Measurements from ENCODE around the gene IMPDH1.

The IMPDH1 gene

DNA sequence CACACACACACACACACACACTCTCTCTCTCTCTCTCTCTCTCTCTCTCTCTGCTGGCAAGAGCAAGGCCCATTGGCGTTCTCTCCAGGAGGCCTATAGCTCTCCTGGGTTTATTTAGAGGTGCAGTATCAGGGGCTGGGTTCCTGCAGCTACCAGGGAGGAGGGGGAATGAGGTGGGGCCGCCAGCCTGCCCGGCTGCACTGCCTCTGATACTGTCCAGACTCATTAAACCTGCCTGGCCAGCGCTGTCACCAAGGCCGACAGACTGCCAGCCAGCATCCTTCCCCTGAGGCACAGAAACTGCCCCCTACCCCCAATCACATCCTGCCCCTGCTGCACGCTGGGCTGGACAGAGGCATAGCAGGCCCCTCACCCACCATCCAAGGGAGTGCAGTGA is 52.6 kb downstream of the IMPDH1 start:
- no peak for DNase-seq

DNA sequence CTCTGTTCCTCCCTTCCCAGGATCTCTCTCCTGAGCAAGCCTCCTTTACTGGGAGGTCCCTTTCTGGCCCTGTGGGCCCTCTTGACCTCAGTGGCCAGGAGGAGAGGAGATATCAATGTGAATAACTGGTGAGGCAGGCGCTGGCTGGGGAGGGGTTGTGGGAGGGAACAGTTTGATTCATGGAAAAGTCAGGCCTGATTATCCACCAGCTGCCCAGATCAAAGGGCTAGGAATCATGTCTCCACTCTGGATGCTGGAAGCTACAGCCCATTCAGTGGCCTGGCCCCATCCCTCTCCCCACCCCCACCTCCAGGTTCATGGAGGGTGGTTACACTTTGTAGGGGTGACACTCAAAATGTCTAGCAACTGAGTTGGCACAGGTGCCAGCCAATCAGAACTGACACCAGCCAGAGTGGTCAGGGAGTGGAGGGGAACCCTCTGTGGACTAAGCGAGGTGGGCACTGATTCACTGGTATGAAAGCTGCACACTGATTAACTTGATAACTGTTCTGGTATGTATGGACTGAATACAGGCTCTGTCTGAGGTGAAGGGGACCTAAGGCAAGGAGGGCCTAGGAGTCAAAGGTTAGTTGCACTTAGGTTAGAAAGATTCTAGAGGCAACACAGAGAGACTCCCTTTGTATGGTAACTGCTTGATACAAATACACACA is 53.1 kb downstream of the IMPDH1 start:
- no peak for DNase-seq

DNA sequence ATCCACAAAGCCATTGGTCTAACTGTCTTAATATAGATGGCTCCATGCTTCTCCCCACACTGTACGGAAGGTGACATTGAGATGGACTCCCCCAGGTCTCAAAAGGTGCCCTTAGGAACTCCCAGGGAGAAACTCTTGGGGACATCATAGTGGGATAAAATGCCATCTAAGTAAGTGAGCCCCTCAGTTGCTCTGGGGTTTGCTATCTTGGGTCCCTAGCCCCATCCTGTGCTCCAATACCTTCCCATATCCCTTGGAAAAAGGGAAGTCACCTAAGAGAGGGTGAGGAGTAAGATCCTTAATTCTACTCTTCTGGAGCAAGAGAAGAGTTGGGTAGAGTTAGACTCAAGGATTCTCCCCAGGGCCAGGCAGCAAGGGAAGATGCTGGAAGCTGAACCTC is 56.2 kb downstream of the IMPDH1 start:
- no peak for DNase-seq

DNA sequence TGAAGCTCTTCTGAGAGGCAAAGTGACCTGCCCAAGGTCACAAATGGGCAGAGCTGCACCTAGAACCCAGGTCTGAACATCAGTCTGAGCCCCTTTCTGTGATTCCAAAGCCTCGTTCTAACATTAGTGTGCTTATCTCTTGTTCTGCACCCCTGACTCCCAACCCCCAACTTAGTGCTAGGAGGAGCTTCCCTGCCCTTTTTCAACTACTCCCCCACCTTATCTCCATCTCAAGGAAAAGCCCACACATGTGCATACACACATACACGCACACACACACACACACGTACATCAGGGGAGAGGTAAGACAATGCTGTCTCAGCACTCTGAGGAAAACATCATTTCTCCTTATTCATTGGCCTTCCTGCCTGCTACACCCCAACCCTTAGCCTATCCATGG is 56.6 kb downstream of the IMPDH1 start:
- DNase-seq = no peak

DNA sequence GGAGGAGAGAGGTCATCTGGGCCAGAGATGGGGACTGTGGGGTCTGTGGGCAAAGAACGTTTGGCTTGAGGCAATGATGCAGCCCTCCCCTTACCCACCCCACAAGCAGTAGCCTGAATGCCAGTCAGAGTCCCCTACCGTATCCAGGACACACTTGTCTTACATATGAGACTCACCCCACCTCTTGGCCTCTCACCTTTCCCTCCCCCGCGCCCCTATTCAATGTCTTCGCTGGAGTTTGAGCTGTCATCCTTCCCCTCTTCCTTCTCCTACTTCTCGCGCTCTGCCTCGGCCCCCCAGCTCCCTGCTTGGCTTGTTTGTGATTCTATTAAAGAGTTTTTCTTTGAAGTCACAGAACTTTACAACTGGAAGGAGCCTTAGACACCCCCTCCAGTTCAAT is 57.1 kb downstream of the IMPDH1 start:
- no peak for DNase-seq

DNA sequence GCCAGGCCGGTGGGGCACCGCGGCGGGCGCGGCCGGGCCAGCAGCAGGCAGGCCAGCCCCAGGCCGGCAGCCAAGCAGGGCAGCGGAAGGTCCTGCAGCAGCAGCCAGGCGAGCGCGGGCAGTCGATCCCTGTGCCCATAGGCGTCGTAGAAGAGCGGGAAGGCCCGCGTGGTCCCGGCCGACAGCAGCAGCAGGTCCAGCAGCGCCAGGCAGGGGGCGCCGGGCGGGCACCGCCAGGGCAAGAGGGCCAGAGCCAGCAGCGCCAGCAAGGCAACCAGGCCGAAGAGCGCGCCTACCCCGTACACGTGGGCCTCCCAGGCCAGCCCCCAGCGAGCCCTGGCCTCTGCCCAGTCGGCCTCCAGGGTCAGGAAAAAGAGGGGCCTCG is 57.6 kb downstream of the IMPDH1 start:
- DNase-seq = no peak

DNA sequence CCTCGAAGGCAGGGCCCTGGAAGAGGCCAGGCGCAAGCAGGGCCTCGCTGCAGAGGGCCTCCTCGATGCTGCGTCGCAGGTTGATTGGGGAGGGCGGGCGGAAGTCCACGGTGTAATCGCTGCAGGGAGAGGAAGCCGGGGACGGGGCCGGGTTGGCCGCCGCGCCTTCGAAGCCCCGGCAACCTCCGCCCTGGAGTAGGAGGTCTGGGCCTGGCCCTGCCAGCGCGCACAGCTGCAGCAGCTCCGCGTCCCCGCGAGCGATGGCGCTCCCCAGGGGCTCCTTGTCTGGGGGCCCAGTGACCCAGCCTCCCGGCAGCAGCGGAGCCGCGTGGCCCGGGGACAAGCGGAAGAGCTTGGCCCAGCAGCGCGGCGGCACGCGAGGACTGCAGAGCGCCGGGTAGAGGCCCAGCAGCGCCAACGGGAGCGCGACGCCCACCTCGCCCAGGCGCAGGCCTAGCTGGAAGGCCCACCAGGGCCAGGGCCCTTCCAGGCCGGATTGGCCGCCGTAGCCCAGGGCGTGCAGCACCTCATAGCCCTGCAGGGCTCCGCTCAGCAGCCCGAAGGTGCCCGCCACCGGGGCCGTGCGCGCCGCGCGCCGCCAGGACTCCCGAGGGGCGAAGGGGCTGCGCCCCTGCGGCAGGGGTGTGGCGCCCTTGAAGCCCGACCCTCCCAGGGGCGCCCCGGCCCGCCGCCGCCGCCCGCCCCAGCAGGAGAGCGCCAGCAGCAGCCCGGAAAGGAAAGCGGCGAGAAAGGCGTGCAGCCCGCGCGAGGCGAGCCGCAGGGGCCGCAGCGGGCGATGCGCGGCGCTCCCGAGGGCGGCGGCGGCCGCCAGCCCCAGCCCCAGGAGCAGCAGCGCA is 58.3 kb downstream of the IMPDH1 start:
- no peak for DNase-seq

DNA sequence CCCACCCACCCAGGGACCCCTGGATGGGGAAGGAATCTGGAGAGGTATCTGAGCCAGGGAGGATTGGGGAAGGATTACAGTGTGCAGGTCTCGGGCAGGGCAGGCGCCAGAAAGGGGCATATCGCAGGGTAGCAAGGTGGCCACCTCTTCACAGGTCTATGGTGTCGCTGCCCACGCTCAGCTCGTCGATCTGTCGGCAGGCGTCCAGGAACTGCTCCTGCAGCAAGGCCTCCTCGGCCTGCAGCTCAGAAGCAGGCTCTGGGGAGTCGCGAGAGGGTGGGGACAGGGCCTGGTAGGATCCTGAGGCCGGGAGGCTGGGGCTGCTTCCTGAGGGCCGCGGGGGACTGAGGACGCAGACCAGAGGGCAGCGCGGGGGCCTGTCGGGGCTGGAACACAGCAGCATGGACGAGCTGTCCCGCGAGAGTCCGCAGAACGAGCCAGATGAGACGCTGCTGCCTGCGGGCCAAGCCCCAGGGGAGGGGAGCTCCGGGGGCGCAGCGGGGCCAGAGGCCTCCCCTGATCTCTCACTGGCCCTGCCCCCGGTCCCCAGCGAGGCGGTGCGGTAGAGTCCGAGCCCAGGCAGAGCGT is 59.0 kb downstream of the IMPDH1 start:
- no peak for DNase-seq

DNA sequence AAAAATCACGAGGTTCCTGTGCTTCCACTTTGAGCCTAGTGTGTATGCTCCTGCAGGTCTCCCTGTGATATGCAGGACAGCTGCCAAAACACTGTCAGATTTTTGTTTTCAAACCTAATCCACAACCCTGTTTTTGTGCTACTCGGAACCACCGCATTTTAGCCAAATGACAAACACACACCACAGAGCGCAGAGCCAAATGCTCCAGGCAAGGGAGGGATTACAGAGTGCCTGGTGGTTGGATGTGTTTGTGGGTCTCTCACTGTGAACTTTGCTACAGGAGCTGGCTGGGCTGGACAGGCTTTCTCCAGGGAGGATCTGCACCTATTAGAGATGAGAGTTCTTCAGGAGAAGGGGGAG is 60.3 kb downstream of the IMPDH1 start:
- DNase-seq = no peak

DNA sequence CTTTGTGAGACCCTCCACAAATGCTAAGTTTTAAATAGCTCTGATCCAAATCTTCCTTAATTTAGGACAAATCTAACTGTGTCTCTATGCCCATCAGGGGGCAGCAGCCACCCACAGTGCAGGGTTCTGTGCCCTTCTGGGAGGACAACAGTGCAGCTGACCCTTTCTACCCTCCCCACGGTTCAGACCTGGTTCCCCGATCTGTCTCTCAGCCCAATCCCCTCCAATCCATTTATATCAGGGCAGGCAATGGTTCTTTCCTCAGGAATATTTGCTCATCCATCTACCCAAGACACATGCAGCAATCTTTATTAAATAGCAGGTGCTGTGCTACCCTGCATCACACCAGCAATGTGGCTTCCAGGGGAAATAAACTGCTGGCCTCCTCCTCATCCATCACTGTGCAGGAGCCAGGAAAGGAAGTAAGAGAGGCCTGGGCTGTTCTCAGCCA is 62.1 kb downstream of the IMPDH1 start:
- no peak for DNase-seq

DNA sequence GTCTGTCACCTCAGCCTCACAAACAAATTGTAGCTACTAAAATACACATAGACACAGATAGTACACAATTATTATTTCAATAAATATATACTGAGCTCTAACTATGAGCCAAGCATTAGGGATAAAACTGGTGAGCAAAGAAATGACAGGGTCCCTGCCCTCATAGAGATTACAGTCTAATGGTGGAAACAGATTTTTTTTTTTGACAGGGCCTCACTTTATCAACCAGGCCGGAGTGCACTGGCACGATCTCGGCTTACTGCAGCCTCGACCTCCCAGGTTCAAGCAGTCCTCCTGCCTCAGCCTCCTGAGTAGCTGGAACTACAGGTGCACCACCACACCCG is 65.4 kb downstream of the IMPDH1 start:
- no peak for DNase-seq

DNA sequence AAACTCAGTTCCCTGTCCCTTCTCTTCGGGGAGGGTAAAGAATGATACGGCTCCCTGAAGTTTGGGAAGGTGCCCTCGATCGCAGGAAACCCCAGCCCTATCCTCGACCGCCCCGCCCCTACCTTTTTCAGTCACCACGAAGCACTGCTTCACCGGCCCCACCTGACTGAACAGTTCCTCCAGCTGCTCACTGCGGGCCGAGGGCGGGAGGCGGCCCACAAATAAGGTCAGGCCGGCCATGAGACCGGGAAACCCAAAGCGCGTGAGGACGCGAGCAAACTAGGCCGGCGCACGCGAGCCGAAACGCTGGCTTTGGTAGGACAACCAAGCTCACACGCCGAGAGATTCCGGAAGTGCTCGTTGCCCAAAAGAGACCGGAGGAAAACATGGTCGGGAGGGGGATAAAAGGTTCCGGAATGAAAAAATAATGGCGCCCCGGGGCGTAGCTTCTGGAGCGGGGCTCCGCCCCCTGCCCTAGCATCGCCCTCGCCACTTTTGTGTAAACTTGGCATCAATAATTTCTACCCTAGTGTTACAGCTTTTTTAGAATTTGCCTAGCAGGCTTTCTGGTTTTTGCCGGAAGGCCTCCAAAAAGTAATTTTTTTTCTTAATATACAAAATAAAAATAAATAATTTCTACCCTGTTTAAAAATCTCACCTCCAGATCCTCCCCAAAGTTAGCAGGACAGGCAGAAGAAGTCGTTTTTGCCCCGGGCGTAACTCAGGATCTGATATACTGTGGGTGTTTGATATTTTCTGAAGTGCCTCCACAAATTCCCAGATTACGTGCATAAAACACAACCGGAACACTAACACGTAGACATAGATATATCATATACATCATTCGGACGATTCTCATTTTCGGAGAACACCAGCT is 66.0 kb downstream of the IMPDH1 start, which contains the start of gene RBM28:
Gene RBM28, minus strand, starts transcription at position 355 of the 877 bp plus-strand sequence. Its CDS starts 115 bp downstream, at position 240.
- peak; percentile 75 for DNase-seq

Measured in NCI-H2081 treated with DMSO at 0.1 percent for 48 hours (cell line).